Measurements from ENCODE around the gene SDSL. TPM values are rescaled to one million over a fixed set of nuclear protein-coding genes. Genes with fewer than 3 reads are reported as not detected.

SDSL gene
- total and polyA plus RNA-seq, 10 of the 15 experiments (the other 5 are each of a cell fraction or from before 2014, with no cell fraction given) = 0.18 to 4.4 (median 1.0) TPM

DNA sequence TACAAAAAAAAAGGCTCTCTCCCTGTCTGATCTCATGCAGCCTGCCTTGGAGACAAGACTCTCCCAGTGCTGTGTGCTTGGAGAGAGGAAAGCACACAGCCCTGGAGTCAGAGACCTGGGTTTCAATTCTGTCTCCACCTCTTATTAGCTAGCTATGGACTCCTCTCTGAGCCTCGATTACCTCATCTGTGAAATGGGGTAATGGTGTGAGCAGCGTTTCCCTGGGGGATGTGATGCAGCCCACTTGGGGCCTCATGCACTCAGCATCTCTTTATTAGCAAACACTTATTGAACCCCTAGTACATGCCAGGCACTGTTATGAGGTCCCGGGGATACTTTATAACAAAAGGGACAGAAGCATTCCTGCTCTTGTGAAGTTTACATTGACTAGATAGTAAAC lies 31.0 kb upstream of the SDSL start (continued):
- TF ChIP-seq, protein P1, sequence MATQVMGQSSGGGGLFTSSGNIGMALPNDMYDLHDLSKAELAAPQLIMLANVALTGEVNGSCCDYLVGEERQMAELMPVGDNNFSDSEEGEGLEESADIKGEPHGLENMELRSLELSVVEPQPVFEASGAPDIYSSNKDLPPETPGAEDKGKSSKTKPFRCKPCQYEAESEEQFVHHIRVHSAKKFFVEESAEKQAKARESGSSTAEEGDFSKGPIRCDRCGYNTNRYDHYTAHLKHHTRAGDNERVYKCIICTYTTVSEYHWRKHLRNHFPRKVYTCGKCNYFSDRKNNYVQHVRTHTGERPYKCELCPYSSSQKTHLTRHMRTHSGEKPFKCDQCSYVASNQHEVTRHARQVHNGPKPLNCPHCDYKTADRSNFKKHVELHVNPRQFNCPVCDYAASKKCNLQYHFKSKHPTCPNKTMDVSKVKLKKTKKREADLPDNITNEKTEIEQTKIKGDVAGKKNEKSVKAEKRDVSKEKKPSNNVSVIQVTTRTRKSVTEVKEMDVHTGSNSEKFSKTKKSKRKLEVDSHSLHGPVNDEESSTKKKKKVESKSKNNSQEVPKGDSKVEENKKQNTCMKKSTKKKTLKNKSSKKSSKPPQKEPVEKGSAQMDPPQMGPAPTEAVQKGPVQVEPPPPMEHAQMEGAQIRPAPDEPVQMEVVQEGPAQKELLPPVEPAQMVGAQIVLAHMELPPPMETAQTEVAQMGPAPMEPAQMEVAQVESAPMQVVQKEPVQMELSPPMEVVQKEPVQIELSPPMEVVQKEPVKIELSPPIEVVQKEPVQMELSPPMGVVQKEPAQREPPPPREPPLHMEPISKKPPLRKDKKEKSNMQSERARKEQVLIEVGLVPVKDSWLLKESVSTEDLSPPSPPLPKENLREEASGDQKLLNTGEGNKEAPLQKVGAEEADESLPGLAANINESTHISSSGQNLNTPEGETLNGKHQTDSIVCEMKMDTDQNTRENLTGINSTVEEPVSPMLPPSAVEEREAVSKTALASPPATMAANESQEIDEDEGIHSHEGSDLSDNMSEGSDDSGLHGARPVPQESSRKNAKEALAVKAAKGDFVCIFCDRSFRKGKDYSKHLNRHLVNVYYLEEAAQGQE (IDR thresholded peaks at IDR 0.05; ENCODE audit: low read depth, low read length) = no peak

DNA sequence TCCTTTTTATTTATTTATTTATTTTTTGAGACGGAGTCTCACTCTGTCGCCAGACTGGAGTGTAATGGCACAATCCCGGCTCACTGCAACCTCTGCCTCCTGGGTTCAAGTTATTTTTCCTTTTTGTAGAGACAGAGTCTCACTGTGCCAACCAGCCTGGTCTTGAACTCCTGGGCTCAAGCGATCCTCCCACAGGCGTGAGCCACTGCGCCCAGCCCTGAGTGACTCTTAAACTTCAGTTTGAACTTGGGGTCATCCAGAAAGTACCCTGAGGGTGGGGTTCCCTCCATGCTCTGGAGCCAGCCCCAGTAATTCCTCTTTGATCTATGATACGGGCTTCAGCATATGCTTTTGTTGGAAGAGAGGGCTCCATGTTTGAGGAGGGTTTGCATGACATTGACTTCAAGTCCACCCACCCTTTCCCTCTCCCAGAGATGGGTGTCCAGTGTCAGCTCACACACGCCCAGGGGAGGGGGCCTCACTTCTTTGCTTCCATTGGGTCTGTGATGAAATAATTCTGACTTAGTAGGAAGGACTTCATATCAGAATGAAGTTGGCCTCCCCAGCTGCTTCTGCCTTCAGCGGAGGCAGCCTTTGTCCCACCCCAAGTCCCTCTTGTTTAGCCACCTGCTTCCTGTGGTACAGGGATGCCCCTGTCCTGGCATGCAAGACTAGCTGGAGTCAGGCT lies 30.4 kb upstream of the SDSL start:
- Histone ChIP-seq H3K27me3 (replicated peaks in 1 of 2; ENCODE audit: control insufficient read depth in 2 of 2, insufficient read depth in 2 of 2, low read length in 1 of 2) (no peaks in the 10 kb centered on the region), H2AFZ (ENCODE audit: control insufficient read depth, low read depth, low read length) (no peak overlapping the region), H3K4me2 (ENCODE audit: control insufficient read depth, insufficient read depth) (no peak overlapping the region), H3K27ac (ENCODE audit: control insufficient read depth, insufficient read depth) (no peak overlapping the region), H4K20me1 (ENCODE audit: control insufficient read depth, insufficient read depth) (no peaks in the 10 kb centered on the region), H3K9me3 (replicated peaks; ENCODE audit: control insufficient read depth, insufficient read depth, low read length) (no peaks in the 10 kb centered on the region), H3K4me3 (no peak overlapping the region), H3K4me1 (ENCODE audit: control insufficient read depth, insufficient read depth, low read length) (no peaks in the 10 kb centered on the region; the same call in 1 of the 2 replicates), H3K79me2 (ENCODE audit: control insufficient read depth, insufficient read depth, low read length) (no peaks in the 10 kb centered on the region), H3K36me3 (ENCODE audit: control insufficient read depth in 2 of 2, insufficient read depth in 2 of 2, low read length in 1 of 2) (no peaks in the 10 kb centered on the region; a peak in 3 of 4 replicates), H3K9ac (ENCODE audit: control insufficient read depth, insufficient read depth, low read length) (no peak overlapping the region)
- CTCF ChIA-PET = no interaction called here
- DNase-seq (ENCODE audit: low read depth, low spot score) (no peak), FAIRE-seq (no peak), ATAC-seq (no peak)
- intact Hi-C loops (cut with micrococcal nuclease; ENCODE audit: unreplicated experiment) = no loop called here
- no TSS peak for BruUV-seq (replicated peaks)
- in situ Hi-C loops (cut with MboI) = no loop called here
- SMC1A ChIA-PET (ENCODE audit: uncharacterized antibody, unreplicated experiment) = interaction anchor here (0.6 to 1.4 kb wide), 2 partner anchors 43 to 79 kb away, joined by 3 read pairs; no protein-coding TSS in a partner anchor
- RAD21 ChIA-PET (ENCODE audit: unreplicated experiment) = no interaction called here
- 81% methylated on average over 9 of the region's 9 CpGs for WGBS (ENCODE audit: insufficient coverage, insufficient replicate concordance, low lambda C conversion rate, missing lambda C conversion rate)
- POLR2A ChIA-PET = no interaction called here
- TF ChIP-seq MYB (IDR thresholded peaks at IDR 0.05; ENCODE audit: borderline replicate concordance, low read depth, low read length) (no peak), HDAC6 (IDR thresholded peaks at IDR 0.05; ENCODE audit: unreplicated experiment) (no peak), CHD2 (IDR thresholded peaks at IDR 0.05; ENCODE audit: borderline replicate concordance, low read depth, low read length) (no peak), WRNIP1 (IDR thresholded peaks at IDR 0.05; ENCODE audit: borderline replicate concordance, low read depth, low read length) (no peak), SMARCA5 (IDR thresholded peaks at IDR 0.05) (no peak), GABPA (IDR thresholded peaks at IDR 0.05; ENCODE audit: low read depth) (no peak), SUZ12 (IDR thresholded peaks at IDR 0.05; ENCODE audit: unreplicated experiment) (no peak), BCL11A (IDR thresholded peaks at IDR 0.05; ENCODE audit: low read depth, low read length) (no peak), RAD51 (IDR thresholded peaks at IDR 0.05) (no peak), RAD21 (IDR thresholded peaks at IDR 0.05; ENCODE audit: insufficient read depth, low read depth, low read length) (no peak), JUNB (IDR thresholded peaks at IDR 0.05) (no peak), BMI1 (IDR thresholded peaks at IDR 0.05; ENCODE audit: borderline replicate concordance) (no peak), SIX5 (IDR thresholded peaks at IDR 0.05; ENCODE audit: low read depth, low read length, severe bottlenecking) (no peak), EGR1 (IDR thresholded peaks at IDR 0.05; ENCODE audit: borderline replicate concordance in 1 of 2, low read depth in 2 of 2, low read length in 2 of 2) (no peak)
- TF ChIP-seq, protein P2, sequence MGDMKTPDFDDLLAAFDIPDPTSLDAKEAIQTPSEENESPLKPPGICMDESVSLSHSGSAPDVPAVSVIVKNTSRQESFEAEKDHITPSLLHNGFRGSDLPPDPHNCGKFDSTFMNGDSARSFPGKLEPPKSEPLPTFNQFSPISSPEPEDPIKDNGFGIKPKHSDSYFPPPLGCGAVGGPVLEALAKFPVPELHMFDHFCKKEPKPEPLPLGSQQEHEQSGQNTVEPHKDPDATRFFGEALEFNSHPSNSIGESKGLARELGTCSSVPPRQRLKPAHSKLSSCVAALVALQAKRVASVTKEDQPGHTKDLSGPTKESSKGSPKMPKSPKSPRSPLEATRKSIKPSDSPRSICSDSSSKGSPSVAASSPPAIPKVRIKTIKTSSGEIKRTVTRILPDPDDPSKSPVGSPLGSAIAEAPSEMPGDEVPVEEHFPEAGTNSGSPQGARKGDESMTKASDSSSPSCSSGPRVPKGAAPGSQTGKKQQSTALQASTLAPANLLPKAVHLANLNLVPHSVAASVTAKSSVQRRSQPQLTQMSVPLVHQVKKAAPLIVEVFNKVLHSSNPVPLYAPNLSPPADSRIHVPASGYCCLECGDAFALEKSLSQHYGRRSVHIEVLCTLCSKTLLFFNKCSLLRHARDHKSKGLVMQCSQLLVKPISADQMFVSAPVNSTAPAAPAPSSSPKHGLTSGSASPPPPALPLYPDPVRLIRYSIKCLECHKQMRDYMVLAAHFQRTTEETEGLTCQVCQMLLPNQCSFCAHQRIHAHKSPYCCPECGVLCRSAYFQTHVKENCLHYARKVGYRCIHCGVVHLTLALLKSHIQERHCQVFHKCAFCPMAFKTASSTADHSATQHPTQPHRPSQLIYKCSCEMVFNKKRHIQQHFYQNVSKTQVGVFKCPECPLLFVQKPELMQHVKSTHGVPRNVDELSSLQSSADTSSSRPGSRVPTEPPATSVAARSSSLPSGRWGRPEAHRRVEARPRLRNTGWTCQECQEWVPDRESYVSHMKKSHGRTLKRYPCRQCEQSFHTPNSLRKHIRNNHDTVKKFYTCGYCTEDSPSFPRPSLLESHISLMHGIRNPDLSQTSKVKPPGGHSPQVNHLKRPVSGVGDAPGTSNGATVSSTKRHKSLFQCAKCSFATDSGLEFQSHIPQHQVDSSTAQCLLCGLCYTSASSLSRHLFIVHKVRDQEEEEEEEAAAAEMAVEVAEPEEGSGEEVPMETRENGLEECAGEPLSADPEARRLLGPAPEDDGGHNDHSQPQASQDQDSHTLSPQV (IDR thresholded peaks at IDR 0.05) = no peak
